GM21717 (cell line): ENCODE data around the gene TXNDC16.
"Not testable (repeated sequence)": the region's sequence is repeated elsewhere in the genome, so short reads cannot be mapped to it uniquely, and the experiment has no call there.

Source experiments
- ATAC-seq: cut with Tn5 transposase; IDR thresholded peaks from one replicate; pipeline ENCODE4 v1.9.1; 2021; ENCODE audit warnings: mild to moderate bottlenecking, moderate library complexity; ENCODE audit not compliant: unreplicated experiment

The TXNDC16 gene

GRCh38 chr14:52546318-52546670 lies 6.0 kb downstream of the TXNDC16 start:
- ATAC-seq, result no peak

DNA sequence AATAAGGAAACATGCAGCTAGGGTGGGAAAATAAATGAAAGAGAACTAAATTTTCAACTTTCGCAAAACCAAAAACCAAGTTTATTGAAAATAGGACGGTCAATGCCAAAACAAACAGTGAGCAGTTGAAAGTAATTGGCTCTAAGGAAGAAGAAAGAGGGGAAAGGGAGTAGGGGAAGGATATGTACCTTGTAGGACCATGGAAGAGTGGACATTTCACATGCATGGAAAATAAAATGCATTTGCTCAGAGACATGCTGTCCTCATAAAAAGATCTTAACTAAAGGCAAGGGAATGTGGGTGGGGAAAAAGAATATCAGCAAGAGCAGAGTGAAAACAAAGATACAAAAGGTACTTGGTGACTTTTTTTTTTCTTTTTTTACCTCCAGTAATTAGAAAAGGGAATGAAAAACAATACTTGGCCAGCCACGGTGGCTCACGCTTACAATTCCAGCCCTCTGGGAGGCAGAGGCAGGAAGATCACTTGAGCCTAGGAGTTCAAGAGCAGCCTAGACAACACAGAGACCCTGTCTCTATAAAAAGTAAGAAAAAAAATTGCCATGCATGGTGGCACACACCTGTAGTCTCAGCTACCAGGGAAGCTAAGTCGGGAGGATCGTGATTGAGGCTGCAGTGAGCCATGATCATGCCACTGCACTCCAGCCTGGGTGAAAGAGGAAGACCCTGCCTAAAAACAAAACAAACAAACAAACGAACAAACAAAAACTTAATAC lies 6.6 kb downstream of the TXNDC16 start:
- ATAC-seq, result no peak

- ATAC-seq, result no peak
Measured at GRCh38 chr14:52538623-52539022, 13.7 kb downstream of the TXNDC16 start.

DNA sequence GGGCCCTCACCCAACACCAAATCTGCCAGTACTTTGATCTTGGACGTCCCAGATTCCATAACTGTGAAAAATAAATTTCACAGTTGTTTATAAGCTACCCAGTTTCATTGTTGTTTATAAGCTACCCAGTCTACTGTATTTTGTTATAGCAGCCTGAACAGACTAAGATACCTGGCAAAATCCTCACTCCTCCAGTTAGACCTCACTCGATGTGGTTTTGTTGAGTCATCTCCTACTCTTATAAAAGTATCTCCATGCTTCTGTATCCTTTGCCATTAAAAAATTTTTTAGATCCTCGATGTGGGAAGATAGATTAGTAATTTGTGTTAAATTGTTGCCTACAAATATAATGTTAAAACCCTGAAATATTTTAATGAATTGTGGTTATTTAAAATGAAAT lies 16.0 kb downstream of the TXNDC16 start:
- no peak for ATAC-seq

DNA sequence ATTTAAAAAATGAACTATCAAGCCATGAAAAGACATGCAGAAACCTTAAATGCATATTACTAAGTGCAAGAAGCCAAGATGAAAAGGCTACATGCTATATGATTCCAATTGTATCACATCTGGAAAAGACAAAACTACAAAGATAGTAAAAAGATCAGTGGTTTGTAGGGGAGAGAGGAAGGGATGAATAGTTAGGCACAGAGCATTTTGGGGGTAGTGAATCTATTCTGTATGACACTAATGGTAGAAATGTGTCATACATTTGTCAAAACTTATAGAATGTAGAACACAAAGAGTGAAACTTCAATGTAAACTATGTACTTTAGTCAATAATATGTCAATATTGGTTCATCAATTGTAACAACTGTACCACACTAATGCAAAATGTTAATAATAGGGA lies 20.8 kb downstream of the TXNDC16 start:
- ATAC-seq, result no peak

DNA sequence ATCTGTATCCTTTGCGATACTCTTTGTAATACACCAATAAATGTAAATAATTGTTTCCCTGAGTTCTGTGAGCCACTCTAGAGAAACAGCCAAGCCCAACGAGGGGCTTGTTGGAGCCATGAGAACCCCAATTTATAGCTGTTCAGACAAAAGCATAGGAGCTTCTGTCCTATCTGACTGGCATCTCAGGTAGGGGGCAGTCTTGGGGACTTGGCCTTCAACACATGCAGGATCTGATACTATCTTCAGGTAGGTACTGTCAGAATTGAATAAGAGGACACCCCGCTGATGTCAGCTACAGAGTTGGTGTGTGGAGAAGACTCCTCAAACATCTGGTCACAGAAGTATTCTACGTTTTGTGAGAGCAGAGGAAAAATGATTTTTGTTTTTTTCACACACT lies 25.3 kb downstream of the TXNDC16 start:
- no peak for ATAC-seq

GRCh38 chr14:52522581-52523345 lies 29.5 kb downstream of the TXNDC16 start:
- ATAC-seq, result no peak

DNA sequence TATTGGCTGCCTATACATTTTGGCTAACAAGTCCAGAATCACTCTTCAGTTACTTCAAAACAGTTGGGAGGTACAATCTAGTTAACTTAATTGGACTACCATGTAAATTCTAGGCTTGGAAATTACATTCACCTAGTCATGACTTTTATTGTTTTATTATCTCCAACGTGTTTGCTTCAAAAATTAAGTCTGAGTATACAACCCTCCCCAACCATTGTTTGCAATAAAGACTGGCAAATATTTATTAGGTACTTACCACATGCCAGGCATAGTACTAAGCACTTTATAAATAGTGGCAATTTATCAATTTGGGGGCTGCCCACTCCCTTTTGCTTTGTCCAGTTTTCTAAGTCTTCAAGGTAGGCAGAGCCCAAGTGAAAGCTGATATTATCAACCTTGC lies 30.3 kb downstream of the TXNDC16 start:
- ATAC-seq, result no peak

DNA sequence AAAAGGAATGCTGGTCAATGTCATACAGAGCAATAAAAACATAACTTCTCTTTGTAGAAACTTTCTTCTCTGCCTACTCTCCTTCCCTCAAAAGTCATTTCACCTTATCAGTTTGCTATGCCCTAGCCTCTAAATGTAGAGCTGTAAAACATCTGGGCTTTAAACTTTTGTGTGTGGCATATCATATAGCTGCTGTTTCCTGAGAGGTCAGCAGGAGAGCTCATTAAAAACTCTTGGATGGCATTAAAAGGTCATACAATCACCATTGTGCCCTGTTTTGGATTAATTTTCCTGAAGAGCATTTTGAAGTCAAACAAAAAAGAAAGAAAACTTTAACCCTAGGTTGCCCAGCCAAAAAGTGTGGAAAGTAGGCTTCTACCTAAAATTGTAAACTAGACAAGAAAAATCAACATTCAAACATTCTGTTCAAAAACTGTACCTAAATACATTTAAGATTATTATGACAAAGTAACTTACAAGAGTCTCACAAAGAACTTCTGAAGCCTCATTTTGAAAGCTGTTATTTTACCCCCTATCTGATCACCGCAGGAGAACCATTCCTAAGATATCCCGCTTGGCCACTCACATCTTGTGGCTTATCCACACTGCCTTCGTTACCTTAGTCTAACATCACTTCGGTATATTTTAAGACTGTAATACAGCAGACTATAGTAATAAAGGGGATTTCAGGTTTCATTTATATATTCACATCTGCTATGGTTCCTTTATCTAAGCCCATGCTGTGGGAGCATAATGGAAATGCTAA lies 38.1 kb downstream of the TXNDC16 start:
- no peak for ATAC-seq

GRCh38 chr14:52513249-52513648 lies 39.1 kb downstream of the TXNDC16 start:
- no peak for ATAC-seq

DNA sequence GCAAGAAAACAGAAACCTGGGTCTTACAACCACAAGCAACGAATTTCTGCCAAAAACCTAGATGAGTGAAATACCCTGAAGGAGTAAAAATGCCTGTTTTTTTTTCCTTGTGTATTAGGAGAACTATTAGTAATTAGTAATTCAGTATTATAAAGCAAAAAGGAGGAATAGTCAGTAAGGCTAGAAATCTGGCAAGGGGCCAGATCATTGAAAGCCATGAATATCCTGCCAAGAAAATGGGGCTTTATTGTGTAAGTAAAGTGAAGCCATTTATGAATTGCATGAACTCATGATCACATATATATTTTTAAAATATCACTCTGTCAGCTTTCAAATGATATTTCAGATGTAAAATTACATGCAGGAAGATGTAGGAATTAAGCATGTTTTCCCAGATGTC lies 57.9 kb downstream of the TXNDC16 start:
- ATAC-seq, result no peak

DNA sequence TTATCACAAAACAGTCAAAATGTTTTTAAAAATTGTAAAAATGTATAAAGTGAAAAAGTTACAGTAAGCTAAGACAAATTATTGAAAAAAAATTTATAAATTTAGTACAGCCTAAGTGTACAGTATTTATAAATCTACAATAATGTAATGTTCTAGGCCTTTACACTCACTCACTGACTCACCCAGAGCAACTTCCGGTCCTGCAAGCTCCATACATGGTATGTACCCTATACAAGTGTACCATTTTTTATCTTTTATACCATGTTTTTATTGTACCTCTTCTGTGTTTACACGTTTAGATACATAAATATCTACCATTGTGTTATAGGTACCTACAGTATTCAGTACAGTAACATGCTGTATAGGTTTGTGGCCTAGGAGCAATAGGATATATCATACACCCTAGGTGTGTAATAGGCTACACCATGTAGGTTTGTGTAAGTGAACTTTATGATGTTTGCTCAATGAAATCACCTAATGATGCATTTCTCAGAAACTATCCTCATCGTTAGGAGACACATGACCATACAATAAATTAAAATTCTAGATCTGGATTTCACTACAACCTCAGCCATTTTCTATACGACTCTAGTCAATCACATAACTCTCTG lies 66.8 kb downstream of the TXNDC16 start:
- ATAC-seq, result no peak

GRCh38 chr14:52481864-52482263 lies 70.4 kb downstream of the TXNDC16 start:
- ATAC-seq, result no peak

DNA sequence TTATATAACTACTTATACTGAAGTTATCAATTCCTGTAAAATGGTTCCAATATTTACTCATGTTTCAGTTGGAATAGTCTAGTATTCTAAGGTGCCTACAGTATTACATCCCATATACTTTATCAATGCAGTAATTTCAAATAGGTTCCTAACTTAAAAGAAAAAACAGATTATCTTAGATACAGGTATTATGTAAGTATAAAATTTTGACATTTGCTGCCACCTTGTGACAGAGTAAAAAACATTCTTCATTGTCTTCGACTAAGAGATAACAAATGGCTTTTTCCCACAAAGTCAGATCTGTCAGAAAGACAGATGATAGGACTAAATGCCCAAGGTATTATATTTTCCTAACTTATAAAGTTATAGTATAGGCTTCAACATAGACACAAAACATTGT lies 78.7 kb downstream of the TXNDC16 start:
- ATAC-seq, result no peak

GRCh38 chr14:52472728-52473127 lies 79.6 kb downstream of the TXNDC16 start:
- ATAC-seq, result no peak

DNA sequence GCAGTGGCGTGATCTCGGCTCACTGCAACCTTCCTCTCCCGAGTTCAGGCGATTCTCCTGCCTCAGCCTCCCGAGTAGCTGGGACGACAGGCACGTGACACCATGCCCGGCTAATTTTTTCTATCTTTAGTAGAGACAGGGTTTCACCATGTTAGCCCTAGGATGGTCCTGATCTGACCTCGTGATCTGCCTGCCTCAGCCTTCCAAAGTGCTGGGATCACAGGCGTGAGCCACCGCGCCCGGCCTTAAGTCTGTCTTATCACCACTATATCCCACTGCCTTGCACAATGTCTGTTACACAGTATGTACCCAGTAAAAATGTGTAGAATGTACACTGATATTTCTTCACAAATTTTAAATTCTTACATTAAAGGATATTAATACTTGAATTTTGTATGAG lies 80.1 kb downstream of the TXNDC16 start:
- ATAC-seq, result not testable (repeated sequence)

- no peak for ATAC-seq
Measured at GRCh38 chr14:52467515-52468266, 84.6 kb downstream of the TXNDC16 start.

GRCh38 chr14:52464175-52464574 lies 88.1 kb downstream of the TXNDC16 start:
- ATAC-seq, result no peak

DNA sequence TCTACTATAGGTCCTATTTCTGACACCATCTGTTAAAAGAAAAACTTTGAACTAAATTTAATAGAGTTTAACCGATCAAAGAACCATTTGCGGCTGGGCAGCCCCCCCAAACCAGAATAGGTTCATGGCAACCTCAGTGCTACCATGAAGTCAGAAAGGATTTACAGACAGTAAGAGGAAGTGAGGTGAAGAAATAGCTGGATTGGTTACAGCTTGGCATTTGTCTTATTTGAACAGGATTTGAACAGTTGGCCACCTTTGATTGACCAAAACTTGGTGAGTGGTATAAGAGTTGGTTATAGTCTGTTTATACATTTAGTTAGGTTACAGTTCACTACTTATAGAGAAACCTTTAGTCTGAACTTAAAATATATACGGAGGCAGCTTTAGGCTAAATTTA lies 88.9 kb downstream of the TXNDC16 start:
- ATAC-seq, result no peak

DNA sequence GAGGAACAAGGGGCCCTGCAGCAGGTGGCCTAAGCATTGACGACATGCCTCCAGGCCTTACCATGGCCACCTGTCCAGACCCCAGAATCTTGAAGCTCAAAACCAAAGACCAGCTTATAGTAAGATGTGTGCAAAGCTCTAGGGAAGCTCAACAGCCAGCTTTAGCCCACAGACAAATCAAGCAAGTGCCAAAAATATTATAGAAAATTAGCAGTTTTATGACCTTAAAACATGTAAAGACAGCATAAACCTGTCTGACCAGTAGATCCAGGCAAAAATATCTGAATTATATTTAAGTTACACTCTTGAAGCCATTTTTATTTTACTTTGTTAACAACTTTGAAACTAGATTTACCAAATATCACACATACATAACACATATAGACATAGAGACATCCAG lies 90.6 kb downstream of the TXNDC16 start:
- no peak for ATAC-seq

GRCh38 chr14:52458721-52459085 lies 93.6 kb downstream of the TXNDC16 start:
- ATAC-seq, result no peak
